HCT116 (cell line): ENCODE measurements around the gene ZNF653. TPM values are rescaled to one million over a fixed set of nuclear protein-coding genes. Genes with fewer than 3 reads are reported as not detected.

Source experiments
- ATAC-seq: fragments of 200-7000 bp; cut with Tn5 transposase; 2 replicates; pipeline ENCODE4 v1.9.1; 2020; ENCODE audit warnings: mild to moderate bottlenecking, moderate library complexity
- BruUV-seq: library from RNA; stranded (reverse); fragments of 400-500 nt; replicated peaks from 2 replicates; lab custom pipeline; 2021; lab: Mats Ljungman, UMichigan
- CTCF ChIA-PET: fragments of 300-600 bp; sonication (Branson Sonifier 250); formaldehyde crosslinking; loops from one replicate; lab custom pipeline; 2021; ENCODE audit warnings: antibody characterized with exemption; lab: Charles Lee
- POLR2A ChIA-PET: fragments of 300-600, 350-600 bp; sonication (Branson Sonifier 250); formaldehyde crosslinking; loops from one replicate; lab custom pipeline; 2021; ENCODE audit warnings: antibody characterized with exemption; lab: Charles Lee
- RAD21 ChIA-PET, 2 experiments: fragments of 300-600 bp; sonication (Branson Sonifier 250); formaldehyde crosslinking; loops; one replicate each; lab custom pipeline; 2023; ENCODE audit warnings: low total read pairs in 2 of 2; ENCODE audit not compliant: uncharacterized antibody in 2 of 2, unreplicated experiment in 2 of 2, low non-redundant PET in 1 of 2; lab: Charles Lee
- DNase-seq: peaks from one replicate; pipeline ENCODE4 v3.0.0-alpha.2; 2010; ENCODE audit warnings: low read depth, low spot score
- H2AFZ ChIP-seq: fragments of 200-600 bp; shearing (Covaris generic), sonication (generic); 2 replicates; pipeline ENCODE4 v1.6.1; 2017; ENCODE audit warnings: low read depth, mixed run types, mixed read lengths, antibody characterized with exemption, low read length; ENCODE audit not compliant: poor library complexity, severe bottlenecking
- H3K27ac ChIP-seq: 2 replicates; pipeline ENCODE4 v1.5.1; 2012; ENCODE audit warnings: low read depth, low read length
- H3K27me3 ChIP-seq: fragments of 200-600 bp; sonication (generic); 2 replicates; pipeline ENCODE4 v1.6.1; 2016; ENCODE audit warnings: mixed run types, low read length, mixed read lengths; ENCODE audit not compliant: insufficient read depth
- H3K36me3 ChIP-seq, 2 experiments: fragments of 200-500 bp in 1 of 2; fragments of 200-600 bp in 1 of 2; sonication (Bioruptor generic) in 1 of 2; sonication (generic) in 1 of 2; 2 replicates each; pipeline versions ENCODE4 v1.5.1 to v1.6.1; 2014 to 2016; ENCODE audit warnings: low read length in 2 of 2, inconsistent platforms in 1 of 2, mixed read lengths in 1 of 2, mixed run types in 1 of 2; ENCODE audit not compliant: insufficient read depth in 2 of 2, control insufficient read depth in 1 of 2
- H3K4me1 ChIP-seq, 2 experiments: fragments of 200-600 bp in 1 of 2; sonication (generic) in 1 of 2; 2 replicates each; pipeline versions ENCODE4 v1.5.1 to v1.6.1; 2012 to 2017; ENCODE audit warnings: low read length in 2 of 2, inconsistent platforms in 1 of 2, mild to moderate bottlenecking in 1 of 2, mixed read lengths in 1 of 2, mixed run types in 1 of 2, moderate library complexity in 1 of 2; ENCODE audit not compliant: insufficient read depth in 2 of 2, control insufficient read depth in 1 of 2
- H3K4me2 ChIP-seq: fragments of 200-600 bp; sonication (generic); 2 replicates; pipeline ENCODE4 v1.6.1; 2017; ENCODE audit warnings: mixed run types, low read length, mixed read lengths
- H3K4me3 ChIP-seq, 2 experiments: fragments of 200-600 bp in 1 of 2; sonication (generic) in 1 of 2; replicated peaks in 1 of 2; 2 replicates each; pipeline ENCODE4 v1.5.1; 2011 to 2016; ENCODE audit warnings: low read length in 2 of 2, control low read depth in 1 of 2, low read depth in 1 of 2, mild to moderate bottlenecking in 1 of 2, mixed read lengths in 1 of 2, mixed run types in 1 of 2
- H3K79me2 ChIP-seq: fragments of 200-600 bp; sonication (generic); 2 replicates; pipeline ENCODE4 v1.6.1; 2017; ENCODE audit warnings: mild to moderate bottlenecking, mixed run types, low read length, moderate library complexity, mixed read lengths; ENCODE audit not compliant: insufficient read depth
- H3K9ac ChIP-seq: fragments of 200-600 bp; sonication (generic); 2 replicates; pipeline ENCODE4 v1.6.1; 2016; ENCODE audit warnings: low read length, mixed read lengths
- H3K9me2 ChIP-seq: fragments of 200-600 bp; sonication (generic), shearing (Covaris generic); 2 replicates; pipeline ENCODE4 v1.6.1; 2017; ENCODE audit warnings: mixed run types, mild to moderate bottlenecking, moderate library complexity; ENCODE audit not compliant: insufficient read depth
- H3K9me3 ChIP-seq, 2 experiments: fragments of 200-500 bp in 1 of 2; fragments of 200-600 bp in 1 of 2; sonication (Bioruptor generic) in 1 of 2; sonication (generic) in 1 of 2; 2 replicates each; pipeline ENCODE4 v1.6.1; 2014 to 2017; ENCODE audit warnings: low read length in 2 of 2, mixed read lengths in 2 of 2, inconsistent platforms in 1 of 2, low read depth in 1 of 2, mild to moderate bottlenecking in 1 of 2, mixed run types in 1 of 2, moderate library complexity in 1 of 2; ENCODE audit not compliant: control insufficient read depth in 1 of 2, insufficient read depth in 1 of 2
- H4K20me1 ChIP-seq: fragments of 200-600 bp; sonication (generic), shearing (Covaris generic); 2 replicates; pipeline ENCODE4 v1.6.1; 2017; ENCODE audit warnings: mixed run types, mild to moderate bottlenecking, moderate library complexity; ENCODE audit not compliant: insufficient read depth
- CBX3 ChIP-seq: IDR thresholded peaks from 2 replicates; pipeline ENCODE4 v1.6.1; 2012; ENCODE audit warnings: low read depth
- CEBPB ChIP-seq: IDR thresholded peaks from 2 replicates; pipeline ENCODE4 v1.6.1; 2012; ENCODE audit warnings: low read depth
- POLR2AphosphoS5 ChIP-seq: IDR thresholded peaks from 2 replicates; pipeline ENCODE4 v1.6.1; 2011; ENCODE audit warnings: mild to moderate bottlenecking, low read depth, low read length, moderate library complexity
- RAD21 ChIP-seq: IDR thresholded peaks from 2 replicates; pipeline ENCODE4 v1.6.1; 2012; ENCODE audit warnings: low read depth, mild to moderate bottlenecking
- YY1 ChIP-seq: IDR thresholded peaks from 2 replicates; pipeline ENCODE4 v1.6.1; 2011; ENCODE audit warnings: low read length, low read depth, moderate library complexity, mild to moderate bottlenecking; ENCODE audit not compliant: insufficient replicate concordance; ENCODE audit errors: extremely low read depth
- intact Hi-C: fragments of 100-400 bp; cut with micrococcal nuclease; formaldehyde crosslinking; loops from 2 replicates; pipeline ENCODE4 v1.10.0; 2022
- total RNA-seq: library from RNA; stranded (reverse); gene quantifications from one replicate; pipeline ENCODE4 v1.2.1, GENCODE V29; 2021; ENCODE audit not compliant: unreplicated experiment
- TF ChIP-seq, protein P1 (sequence below): IDR thresholded peaks from 2 replicates; pipeline ENCODE4 v1.6.1; 2011; ENCODE audit warnings: mild to moderate bottlenecking, low read length, moderate library complexity; ENCODE audit not compliant: insufficient replicate concordance; ENCODE audit errors: extremely low read depth
- TF ChIP-seq, protein P2 (sequence below), 3 experiments: fragments of 200-600 bp in 1 of 3; sonication (generic) in 1 of 3; IDR thresholded peaks in 2 of 3; conservative IDR thresholded peaks in 1 of 3; 2 replicates each; pipeline ENCODE4 v1.5.1; 2012 to 2017; ENCODE audit warnings: low read depth in 2 of 3, low read length in 2 of 3, antibody characterized with exemption in 1 of 3, borderline replicate concordance in 1 of 3, control low read depth in 1 of 3, mild to moderate bottlenecking in 1 of 3, mixed read lengths in 1 of 3, mixed run types in 1 of 3, moderate library complexity in 1 of 3; ENCODE audit not compliant: insufficient read depth in 1 of 3
- TF ChIP-seq, protein P3 (sequence below): IDR thresholded peaks from 2 replicates; pipeline ENCODE4 v1.6.1; 2012

Gene ZNF653
- total RNA-seq, 1 experiment from 2014 or later: 16.1 TPM

DNA sequence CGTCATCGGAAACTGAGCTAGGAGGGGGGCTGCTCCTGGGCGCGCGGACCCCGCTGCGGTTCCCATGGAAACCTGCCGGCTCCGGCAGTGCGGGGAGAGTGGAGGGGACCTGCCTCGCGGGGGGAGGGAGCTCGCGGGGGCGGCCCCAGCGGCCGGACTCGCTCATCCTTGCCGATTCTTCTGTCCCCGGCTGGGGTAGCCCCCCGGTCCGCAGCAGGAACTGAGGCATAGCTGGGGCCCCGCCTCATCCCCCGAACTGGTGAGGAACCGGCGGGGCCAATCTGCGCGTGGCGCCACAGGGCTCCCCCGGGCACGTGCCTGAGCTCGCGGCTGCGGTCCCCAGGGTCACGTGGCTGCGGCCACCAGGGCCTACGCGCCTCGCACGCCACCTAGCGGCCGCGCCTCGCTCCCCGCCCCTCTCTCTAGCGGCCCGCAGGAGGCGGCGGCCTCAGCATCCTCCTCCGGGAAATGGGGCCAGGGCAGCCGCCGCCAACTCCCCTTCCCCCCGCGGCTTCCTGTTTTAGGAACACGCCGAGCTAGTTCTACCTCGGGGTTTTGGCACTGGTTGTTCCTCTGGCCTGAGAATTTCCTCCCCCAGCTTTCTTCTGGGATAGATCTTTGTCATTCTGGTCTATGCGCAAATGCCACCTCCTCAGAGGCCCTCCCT is 23.1 kb downstream of the ZNF653 start:
- H3K36me3 ChIP-seq: no peaks in the 10 kb centered on the region
- no peak overlapping the region for H3K4me2 ChIP-seq
- TF ChIP-seq, protein P1, sequence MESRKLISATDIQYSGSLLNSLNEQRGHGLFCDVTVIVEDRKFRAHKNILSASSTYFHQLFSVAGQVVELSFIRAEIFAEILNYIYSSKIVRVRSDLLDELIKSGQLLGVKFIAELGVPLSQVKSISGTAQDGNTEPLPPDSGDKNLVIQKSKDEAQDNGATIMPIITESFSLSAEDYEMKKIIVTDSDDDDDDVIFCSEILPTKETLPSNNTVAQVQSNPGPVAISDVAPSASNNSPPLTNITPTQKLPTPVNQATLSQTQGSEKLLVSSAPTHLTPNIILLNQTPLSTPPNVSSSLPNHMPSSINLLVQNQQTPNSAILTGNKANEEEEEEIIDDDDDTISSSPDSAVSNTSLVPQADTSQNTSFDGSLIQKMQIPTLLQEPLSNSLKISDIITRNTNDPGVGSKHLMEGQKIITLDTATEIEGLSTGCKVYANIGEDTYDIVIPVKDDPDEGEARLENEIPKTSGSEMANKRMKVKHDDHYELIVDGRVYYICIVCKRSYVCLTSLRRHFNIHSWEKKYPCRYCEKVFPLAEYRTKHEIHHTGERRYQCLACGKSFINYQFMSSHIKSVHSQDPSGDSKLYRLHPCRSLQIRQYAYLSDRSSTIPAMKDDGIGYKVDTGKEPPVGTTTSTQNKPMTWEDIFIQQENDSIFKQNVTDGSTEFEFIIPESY: no peak
- peak; percentile 88; the same call in 1 of the 2 replicates for TF ChIP-seq CBX3
- TF ChIP-seq CEBPB: no peak
- no peak for TF ChIP-seq YY1
- peak; percentile 79 for TF ChIP-seq POLR2AphosphoS5
- TF ChIP-seq, protein P2, sequence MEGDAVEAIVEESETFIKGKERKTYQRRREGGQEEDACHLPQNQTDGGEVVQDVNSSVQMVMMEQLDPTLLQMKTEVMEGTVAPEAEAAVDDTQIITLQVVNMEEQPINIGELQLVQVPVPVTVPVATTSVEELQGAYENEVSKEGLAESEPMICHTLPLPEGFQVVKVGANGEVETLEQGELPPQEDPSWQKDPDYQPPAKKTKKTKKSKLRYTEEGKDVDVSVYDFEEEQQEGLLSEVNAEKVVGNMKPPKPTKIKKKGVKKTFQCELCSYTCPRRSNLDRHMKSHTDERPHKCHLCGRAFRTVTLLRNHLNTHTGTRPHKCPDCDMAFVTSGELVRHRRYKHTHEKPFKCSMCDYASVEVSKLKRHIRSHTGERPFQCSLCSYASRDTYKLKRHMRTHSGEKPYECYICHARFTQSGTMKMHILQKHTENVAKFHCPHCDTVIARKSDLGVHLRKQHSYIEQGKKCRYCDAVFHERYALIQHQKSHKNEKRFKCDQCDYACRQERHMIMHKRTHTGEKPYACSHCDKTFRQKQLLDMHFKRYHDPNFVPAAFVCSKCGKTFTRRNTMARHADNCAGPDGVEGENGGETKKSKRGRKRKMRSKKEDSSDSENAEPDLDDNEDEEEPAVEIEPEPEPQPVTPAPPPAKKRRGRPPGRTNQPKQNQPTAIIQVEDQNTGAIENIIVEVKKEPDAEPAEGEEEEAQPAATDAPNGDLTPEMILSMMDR (IDR thresholded peaks at IDR 0.05 in 2 of 3, conservative IDR thresholded peaks at IDR 0.05 in 1 of 3; ENCODE audit: borderline replicate concordance in 1 of 3, insufficient read depth in 1 of 3, low read depth in 2 of 3, low read length in 2 of 3): peak; percentile 82 to 94 (median 85)
- peak; percentile 91 for TF ChIP-seq RAD21
- TF ChIP-seq, protein P3, sequence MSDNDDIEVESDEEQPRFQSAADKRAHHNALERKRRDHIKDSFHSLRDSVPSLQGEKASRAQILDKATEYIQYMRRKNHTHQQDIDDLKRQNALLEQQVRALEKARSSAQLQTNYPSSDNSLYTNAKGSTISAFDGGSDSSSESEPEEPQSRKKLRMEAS: peak; percentile 99
- DNase-seq: peak; percentile 51
- ChIA-PET POLR2A (interaction anchor here (0.9 kb wide), 1 partner anchor 101 kb away, joined by 6 read pairs; no protein-coding TSS in a partner anchor), CTCF (interaction anchor here (0.6 to 1.9 kb wide), 10 partner anchors 14 to 521 kb away, joined by 3 to 14 read pairs (median 5); partner anchors contain the start of genes EPOR and SWSAP1), RAD21 (interaction anchor here (1.0 to 1.3 kb wide), 3 partner anchors 101 to 189 kb away, joined by 3 to 9 read pairs (median 3); no protein-coding TSS in a partner anchor)
- peaks cover 0 to 3% of the 10 kb centered on the region in 2 experiments; a peak in 1 of 4 replicates for H3K4me1 ChIP-seq
- H3K9me3 ChIP-seq: no peaks in the 10 kb centered on the region
- H3K4me3 ChIP-seq: no peak overlapping the region
- intact Hi-C loops: loop anchor here (2.0 kb wide), 1 partner anchor 188 kb away; no protein-coding TSS in a partner anchor
- H4K20me1 ChIP-seq: no peaks in the 10 kb centered on the region
- no peaks in the 10 kb centered on the region for H3K27me3 ChIP-seq
- H3K27ac ChIP-seq: no peak overlapping the region
- no TSS peak for BruUV-seq
- H3K9me2 ChIP-seq: no peaks in the 10 kb centered on the region
- H3K79me2 ChIP-seq: no peaks in the 10 kb centered on the region
- no peak overlapping the region for H2AFZ ChIP-seq
- peak; percentile 89 for ATAC-seq
- no peak overlapping the region for H3K9ac ChIP-seq
